Head of caudate nucleus (tissue), 42 donors: ENCODE measurements around the gene ANLN.
"Not testable (repeated sequence)": the region's sequence is repeated elsewhere in the genome, so short reads cannot be mapped to it uniquely, and the experiment has no call there.

Source experiments
- DNase-seq, 42 donors: peaks; one replicate each; pipeline versions ENCODE4 v3.0.0 to v3.0.0-alpha.2; 2020 to 2021; ENCODE audit warnings: mixed read lengths in 7 of 42
- intact Hi-C: fragments of 100-400 bp; cut with DNase I; formaldehyde crosslinking; loops from one replicate; pipeline ENCODE4 v1.15.0; 2022

ANLN gene

DNA sequence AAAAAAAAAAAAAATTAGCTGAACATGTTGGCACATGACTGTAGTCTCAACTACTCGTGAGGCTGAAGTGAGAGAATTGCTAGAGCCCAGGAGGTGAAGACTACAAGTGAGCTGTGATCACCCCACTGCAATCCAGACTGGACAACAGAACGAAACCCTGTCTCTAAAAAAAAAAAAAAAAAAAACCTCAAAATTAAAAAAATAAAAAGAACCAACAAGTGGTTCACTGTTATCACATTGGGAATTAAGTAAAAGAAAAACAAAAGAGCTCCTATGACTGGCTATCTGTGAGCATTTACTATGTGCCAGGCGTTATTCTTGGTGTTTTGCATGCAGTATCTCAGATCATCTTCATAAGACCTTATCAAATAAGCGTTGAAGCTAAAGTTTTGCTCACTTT, 66.0 kb downstream of the ANLN start:
- no peak for DNase-seq
- intact Hi-C loops: no loop called here

DNA sequence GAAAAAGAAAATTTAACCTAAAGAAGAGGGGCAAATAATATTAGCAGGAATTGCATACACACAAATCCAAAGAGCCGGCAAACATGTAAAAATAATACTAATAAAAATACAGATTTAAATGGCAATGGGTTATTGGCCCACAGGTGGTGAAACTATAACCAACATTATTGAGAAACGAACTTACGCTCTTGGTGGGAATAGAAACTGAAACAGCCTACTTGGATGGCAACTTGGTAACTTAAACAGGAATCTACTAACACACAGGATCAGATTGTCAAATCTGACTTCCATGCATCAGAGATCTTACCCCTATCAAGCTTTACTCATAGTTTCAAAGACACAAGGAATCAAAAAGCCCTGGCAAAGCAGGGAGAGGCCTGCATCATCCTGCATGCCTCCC, 66.5 kb downstream of the ANLN start:
- no peak for DNase-seq
- intact Hi-C loops: no loop called here

DNA sequence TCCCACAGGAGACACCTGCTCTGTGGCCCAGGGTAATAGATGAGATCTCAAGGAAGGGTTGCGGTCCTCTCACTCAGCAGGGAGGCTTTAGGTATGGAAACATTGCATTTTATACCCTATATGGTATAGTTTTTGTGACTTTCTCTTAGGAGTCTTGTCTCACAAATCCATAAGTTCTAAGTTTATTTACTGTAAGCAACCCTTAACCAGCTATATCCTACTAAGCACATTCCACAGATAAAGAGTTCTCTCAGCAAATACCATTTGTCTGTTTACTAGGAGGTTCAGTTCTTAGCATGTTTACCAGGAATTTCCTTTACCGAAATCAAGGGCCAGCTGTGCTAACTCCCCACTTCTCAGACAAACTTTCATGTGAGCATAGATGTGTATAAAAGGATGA, 66.9 kb downstream of the ANLN start:
- intact Hi-C loops: no loop called here
- no peak for DNase-seq

DNA sequence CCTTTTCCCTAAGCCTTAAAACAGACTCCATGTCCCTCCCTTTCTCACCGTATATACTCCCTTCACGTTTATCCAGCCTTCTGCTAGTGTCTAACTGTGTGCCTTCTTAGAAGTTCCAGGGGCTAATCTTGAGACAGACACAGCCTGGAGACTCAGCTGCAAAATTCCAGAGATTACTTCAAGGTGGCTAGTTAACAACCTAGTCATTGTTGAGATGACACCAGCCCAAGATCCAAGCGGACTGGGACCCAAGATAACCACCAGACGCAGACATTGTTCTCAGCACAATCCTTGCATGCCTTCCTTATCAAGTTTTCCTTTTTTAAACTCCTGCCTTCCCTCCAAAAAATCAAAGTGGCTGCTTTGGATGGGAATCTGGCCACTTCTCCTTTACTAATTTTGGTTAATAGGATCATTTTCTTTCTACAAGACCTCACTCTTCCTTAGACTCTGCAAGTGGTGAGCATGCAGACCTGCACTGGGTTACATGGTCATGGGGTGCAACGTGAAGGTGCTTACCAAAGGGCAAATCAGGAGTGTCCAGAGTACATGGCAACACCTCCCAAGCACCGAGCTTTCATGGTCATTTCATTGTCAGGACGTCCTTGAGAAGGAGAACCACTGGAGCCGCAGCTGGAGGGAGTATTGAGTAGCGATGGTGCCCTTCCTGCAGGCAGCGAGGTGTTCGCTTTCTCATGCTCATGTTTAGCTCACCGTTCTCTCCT, 69.7 kb downstream of the ANLN start:
- intact Hi-C loops: no loop called here
- no peak for DNase-seq

DNA sequence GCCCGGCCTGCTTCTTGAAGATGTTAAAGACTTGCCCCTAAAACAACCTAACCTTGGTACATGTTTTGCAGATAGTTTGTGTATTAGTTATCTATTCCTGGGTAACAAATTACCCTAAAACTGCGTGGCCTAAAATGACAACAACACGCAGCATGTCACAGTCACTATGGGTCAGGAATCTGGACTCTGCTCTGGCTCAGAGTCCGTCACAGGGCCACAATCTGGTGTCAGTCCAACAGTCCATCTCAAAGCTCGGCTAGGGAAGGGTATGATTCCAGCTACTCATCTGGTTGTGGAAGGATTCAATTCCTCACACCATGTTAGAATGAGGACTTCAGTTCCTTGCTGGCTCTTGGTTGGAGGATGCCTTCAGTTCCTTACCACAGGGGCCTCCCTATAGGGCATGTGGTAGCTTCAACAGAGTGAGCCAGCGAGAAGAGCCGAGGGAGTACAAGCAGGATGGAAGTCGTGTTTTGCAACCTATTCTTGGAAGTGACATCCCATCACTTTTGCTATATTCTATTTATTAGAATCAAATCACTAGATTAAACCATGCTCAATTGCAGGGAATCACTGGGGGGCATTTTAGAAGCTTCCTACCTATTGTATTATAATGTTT, 71.3 kb downstream of the ANLN start:
- DNase-seq: no peak
- intact Hi-C loops: no loop called here

DNA sequence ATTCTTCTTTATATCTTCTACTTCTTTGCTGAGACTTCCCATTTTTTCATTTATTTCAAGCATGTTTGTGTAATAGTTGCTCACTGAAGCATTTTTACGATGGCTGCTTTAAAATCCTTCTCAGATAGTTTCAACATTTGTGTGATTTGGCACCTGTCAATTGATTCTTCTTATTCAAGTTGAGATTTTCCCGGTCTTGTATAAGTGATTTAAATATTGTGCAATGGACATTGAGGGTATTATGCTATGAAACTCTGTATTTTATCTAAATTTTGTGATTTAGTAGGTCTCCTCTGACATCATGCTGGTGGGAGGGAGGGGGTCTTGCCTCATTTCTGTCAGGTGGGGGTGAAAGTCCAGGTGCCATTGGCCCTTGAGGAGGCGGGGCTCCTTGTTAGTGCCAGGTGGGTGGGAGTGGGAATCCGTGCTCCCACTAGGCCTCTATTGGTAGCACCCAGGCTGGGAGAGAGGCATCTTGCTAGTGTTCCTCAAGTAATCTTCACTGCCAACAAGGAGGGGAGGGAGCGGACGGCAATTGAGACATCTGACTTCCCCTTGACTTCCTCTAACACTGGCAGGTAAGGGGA, 73.0 kb downstream of the ANLN start:
- intact Hi-C loops: no loop called here
- no peak for DNase-seq

DNA sequence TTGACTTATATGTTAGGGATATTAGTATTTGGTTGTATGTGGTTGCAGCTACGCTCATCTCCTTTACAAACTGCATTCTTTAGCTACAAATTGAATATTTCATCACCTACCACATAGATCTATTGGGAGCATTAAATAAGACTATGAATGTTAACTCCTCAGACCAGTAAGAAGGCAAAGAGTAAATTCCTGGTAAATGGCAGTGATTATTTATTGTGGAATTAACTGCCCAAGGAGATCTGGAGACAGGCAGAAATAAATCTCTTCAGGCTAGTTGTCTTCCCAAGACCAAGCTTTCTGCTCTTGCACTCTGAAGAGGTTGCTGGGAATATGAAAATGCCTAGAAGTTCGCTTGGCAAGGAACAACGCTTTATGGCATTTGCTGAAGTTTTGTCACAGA, 74.6 kb downstream of the ANLN start:
- no peak for DNase-seq
- intact Hi-C loops: no loop called here

DNA sequence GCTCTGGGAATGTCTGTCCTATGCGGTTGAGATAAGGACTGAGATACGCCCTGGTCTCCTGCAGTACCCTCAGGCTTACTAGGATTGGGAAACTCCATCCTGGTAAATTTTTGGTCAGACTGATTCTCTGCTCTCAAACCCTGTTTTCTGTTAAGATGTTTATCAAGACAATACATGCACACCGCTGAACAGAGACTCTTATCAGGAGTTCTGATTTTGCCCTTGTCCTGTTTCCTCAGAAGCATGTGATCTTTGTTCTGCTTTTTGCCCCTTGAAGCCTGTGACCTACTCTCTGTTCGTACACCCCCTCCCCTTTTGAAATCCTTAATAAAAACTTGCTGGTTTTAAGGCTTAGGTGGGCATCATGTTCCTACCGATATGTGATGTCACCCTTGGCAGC, 76.3 kb downstream of the ANLN start:
- DNase-seq, intact Hi-C loops: not testable (repeated sequence)

DNA sequence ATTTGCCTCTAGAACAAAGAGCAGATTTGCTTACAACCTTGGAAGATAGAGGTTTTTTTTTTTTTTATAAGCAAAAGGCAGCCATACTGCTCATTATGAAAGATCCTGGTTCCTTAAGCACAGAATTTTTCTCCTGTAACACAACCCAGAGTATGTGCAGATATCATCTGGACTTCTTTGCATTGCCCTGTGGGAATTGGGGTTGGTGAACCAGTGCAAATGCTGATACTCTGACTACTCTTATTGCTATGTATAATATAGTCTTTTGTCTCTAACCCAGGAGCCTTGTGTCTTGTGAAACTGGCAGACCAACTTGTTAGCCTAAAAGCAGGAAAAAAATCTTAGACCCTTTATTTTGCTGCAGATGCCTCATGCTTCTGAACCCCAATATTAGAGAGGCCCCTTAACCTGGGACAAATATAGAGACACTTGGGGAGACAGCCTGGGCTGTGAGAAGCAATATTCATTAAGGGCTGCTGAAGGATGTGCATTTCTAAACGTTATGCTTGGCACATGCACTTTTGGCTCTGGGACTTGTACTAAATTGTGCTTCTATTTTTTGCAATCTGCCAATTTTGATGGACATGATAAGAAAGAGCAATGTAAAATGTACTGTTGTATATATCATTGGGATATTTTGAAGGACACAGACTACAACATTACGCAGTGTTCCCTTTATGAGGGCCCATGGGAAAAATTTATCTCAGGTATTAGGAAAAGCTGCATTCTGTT, 78.9 kb downstream of the ANLN start:
- DNase-seq: no peak
- intact Hi-C loops: no loop called here

DNA sequence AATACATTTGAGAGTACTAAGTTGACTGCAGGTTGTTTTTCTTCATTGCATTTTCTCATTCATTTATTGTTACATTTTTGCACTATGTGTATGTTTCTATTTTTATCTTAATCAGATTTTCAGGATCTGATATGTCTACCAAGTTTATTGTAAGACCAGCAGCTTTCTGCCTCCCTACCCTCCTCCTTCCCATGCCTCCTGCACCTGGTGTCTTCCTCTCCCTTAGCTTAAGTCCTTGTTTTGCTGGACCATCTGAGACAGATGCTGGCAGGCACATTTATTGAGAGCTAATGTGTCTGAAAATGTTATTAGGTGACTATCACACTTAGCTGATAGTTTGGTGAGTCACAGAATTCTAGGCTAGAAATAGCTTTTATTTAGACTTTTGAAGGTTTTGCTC, 79.6 kb downstream of the ANLN start:
- intact Hi-C loops: no loop called here
- DNase-seq: no peak

DNA sequence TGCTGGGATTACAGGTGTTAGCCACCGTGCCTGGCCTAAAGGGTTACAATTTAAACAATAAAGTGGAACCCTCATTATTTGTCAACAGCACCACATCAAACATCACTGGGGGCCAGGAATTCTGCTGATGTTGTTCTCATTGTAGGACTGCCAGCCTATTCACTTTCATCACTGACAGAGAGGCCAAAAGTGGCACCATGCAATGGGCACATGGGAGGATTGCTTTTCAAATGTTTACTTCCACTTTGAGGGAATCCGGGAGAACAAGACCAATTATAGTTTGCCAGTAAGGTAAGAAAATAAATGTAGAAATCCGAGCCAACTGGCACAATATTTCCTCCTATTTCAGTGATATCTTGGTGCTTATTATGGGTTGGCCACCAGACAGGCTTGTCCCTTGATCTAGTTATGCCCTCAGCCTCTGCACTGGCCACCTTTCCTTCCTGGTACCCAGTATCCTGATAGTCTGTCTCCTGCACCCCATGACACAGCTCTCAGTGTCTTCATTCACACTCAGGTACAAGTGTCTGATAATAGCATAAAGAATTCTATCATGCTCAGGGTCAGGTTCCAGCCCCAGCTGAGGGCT, 82.6 kb downstream of the ANLN start:
- intact Hi-C loops: no loop called here
- DNase-seq: no peak

DNA sequence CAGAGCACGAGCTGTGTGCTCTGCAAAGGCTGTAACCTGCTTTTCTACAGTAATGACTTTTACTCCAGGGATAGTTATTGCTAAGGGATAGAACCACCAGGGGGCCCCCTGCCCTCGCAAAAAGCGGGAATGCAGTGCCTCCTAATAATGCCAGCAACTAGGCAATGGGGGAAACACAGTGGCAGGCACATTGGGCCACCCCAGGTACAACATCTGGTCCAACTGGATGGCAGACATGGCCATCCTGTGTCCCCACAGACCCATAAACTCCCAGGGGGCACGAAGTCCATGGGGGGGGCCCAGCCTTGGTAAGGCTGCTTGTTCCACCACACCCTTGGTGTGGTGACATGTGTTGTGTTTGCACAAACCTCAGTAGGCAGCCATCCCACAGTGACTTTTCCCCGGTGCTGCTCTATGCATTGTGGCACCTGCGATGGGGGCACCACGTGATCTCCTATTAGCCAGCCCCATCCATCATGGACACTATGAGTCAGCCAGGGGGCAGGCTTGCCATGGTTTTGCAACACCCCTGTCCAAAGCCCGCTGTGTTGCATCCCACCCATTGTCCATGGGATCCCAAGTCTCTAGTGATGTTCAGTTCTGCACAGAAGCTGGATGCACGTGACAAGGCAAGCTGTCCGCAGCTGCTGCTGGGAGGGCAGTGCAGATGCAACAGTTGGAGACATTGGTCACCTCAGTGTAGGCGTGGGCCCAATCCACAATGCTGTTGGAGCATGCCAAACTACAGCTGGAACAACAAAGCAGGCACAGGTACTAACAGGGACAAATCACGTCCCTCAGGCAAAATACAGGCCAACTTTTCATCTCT, 84.0 kb downstream of the ANLN start:
- peak; percentile 56 to 91 (median 78) for DNase-seq
- intact Hi-C loops: no loop called here

DNA sequence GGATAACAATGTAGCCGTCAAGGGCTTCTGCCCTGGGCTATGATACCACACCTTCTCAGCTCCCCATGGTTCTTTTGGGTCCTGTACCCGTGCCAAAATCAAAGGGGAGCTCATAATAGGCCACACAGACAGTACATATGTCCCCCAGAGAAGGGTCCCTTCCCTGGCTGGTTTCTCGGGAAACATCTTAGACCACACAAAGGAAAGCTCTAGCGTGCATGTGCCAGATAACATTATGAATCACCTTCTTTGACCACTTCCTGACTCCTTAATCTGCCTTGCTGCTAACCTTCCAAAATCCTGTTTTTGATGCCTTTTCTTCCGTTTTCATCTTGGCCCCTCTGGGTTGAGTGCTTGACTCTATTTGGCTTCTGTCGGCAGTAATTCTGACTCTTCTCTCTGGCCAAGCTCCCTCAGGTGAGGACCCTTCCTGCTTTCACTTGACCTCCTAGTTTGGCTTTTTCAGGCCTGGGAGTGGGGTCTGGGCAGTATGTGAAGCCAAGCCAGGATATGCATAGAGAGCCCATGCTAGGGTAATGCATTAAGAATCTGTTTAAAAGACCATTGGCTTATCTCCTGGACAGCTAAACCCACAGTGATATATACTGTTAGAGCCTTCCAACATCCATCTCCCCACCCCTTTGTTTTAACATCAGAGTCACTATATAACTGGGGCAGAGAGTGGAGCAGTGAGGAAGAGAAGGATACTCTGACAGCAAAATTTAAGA, 84.8 kb downstream of the ANLN start:
- intact Hi-C loops: no loop called here
- no peak for DNase-seq

DNA sequence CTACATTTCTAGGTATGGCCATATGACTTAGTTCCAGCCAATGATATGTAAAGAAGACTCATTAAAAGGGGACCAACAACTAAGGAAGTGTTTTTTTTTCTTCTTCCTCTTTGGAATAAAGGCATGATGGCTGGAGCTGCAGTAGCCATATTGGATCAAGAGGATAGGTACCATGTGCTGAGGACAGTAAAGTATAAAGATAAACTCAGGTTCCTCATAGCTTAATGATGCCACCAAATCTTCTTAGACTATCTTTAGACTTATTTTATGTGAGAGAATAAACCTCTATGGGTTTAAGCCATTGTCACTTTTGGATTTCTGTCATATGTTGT, 85.3 kb downstream of the ANLN start:
- intact Hi-C loops: no loop called here
- no peak for DNase-seq

DNA sequence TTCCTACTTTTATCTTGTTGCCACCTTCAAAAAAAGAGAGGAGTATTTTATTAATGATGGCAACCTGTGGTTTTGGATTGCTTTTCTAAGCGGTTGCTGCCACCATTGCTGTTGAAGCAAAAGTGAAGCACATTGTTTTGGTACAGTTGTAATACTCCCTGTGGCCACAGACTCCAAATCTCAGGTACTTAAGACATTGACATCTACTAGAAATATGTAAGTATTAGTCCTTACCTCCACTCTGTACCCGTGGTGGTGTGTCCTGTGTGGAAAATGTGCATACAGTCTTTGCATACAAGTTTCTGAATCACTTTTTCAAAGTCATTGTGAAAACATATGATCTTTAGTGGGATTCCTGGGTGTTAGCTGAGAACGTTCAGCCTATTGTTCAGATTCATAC, 85.7 kb downstream of the ANLN start:
- intact Hi-C loops: no loop called here
- no peak for DNase-seq

DNA sequence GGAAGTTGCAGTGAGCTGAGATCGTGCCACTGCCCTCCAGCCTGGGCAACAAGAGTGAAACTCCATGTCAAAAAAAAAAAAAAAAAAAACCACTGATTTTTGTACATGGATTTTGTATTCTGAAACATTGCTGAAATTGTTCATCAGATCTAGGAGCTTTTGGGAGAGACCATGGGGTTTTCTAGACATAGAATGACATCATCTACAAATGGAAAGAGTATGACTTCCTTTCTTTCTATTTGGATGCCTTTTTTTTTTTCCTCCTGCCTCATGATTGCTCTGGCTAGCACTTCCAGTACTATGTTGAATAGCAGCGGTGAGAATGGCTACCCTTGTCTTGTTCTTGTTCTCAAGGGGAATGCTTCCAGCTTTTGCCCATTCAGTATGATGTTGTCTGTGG, 89.1 kb downstream of the ANLN start:
- intact Hi-C loops: no loop called here
- DNase-seq: no peak

DNA sequence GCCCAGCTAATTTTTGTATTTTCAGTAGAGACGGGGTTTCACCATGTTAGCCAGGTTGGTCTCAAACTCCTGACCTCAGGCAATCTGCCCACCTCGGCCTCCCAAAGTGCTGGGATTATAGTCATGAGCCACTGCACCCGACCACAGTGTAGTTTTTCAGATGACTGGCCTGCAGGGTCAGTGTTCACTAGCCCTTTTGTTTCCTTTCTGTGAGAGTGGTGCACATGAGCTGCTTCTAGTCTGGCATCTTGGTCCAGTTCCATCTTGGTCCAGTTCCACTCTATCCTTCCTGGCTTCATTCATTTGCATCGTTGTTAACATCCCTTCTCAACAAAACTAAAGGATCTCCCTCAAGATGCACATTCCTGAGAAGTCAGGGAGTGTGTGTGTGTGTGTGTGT, 94.2 kb downstream of the ANLN start:
- DNase-seq: peak in 34 of 42 donors; percentile 11 to 80 (median 54)
- intact Hi-C loops: not testable (repeated sequence)

DNA sequence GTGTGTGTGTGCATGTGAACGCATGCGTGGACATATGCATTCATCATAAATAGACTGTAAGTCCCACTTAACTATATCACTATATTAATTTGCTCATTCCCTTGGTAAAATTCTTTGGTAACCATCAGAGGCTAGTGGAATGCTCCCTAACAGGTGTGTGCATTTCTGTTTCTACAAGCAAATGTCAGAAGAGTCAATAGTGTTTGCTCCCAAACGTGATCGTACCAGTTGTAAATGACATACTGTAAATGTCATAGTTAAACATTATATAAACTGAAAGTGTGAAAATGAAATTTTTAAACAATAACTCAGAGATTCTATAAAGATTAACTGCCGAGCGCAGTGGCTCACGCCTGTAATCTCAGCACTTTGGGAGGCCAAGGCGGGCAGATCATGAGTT, 94.6 kb downstream of the ANLN start:
- intact Hi-C loops: no loop called here
- no peak for DNase-seq
